HepG2 (cell line): ENCODE measurements around the gene PPP1R12C. TPM values are rescaled to one million over a fixed set of nuclear protein-coding genes. Genes with fewer than 3 reads are reported as not detected.

Experiments
- ARID5B ChIP-seq: IDR thresholded peaks from 2 replicates; pipeline ENCODE4 v1.4.0; 2020; ENCODE audit warnings: mild to moderate bottlenecking, missing genetic modification reagents
- ARNT ChIP-seq: fragments of 450-650 bp; IDR thresholded peaks from 2 replicates; pipeline ENCODE4 v1.6.1; 2017
- DPF2 ChIP-seq: sonication (generic); formaldehyde crosslinking; IDR thresholded peaks from 2 replicates; pipeline ENCODE4 v1.4.0; 2020; ENCODE audit warnings: mild to moderate bottlenecking, low read depth, missing genetic modification reagents, borderline replicate concordance
- HHEX ChIP-seq: IDR thresholded peaks from 2 replicates; pipeline ENCODE4 v1.6.1; 2016; ENCODE audit warnings: control low read depth
- MAFG ChIP-seq: sonication (generic); formaldehyde crosslinking; IDR thresholded peaks from 2 replicates; pipeline ENCODE4 v1.5.1; 2020; ENCODE audit warnings: mild to moderate bottlenecking, missing genetic modification reagents
- MZF1 ChIP-seq: sonication (generic); formaldehyde crosslinking; IDR thresholded peaks from 2 replicates; pipeline ENCODE4 v1.8.1; 2023; ENCODE audit warnings: mild to moderate bottlenecking, missing genetic modification reagents, borderline replicate concordance
- NFE2 ChIP-seq: sonication (generic); formaldehyde crosslinking; IDR thresholded peaks from 2 replicates; pipeline ENCODE4 v1.4.0; 2020; ENCODE audit warnings: missing genetic modification reagents
- PAF1 ChIP-seq: IDR thresholded peaks from 2 replicates; pipeline ENCODE4 v1.6.1; 2016; ENCODE audit warnings: missing genetic modification reagents, missing compliant biosample characterization
- PITX1 ChIP-seq: sonication (generic); formaldehyde crosslinking; IDR thresholded peaks from 2 replicates; pipeline ENCODE4 v1.5.1; 2020; ENCODE audit warnings: mild to moderate bottlenecking, missing genetic modification reagents
- POGZ ChIP-seq: sonication (generic); formaldehyde crosslinking; IDR thresholded peaks from 2 replicates; pipeline ENCODE4 v1.4.0; 2020; ENCODE audit warnings: mild to moderate bottlenecking, missing genetic modification reagents
- TBL1XR1 ChIP-seq: fragments of 150-350 bp; IDR thresholded peaks from 2 replicates; pipeline ENCODE4 v1.6.1; 2014; ENCODE audit warnings: borderline replicate concordance, low read length; ENCODE audit not compliant: partially characterized antibody
- ZBTB2 ChIP-seq: sonication (generic); formaldehyde crosslinking; IDR thresholded peaks from 2 replicates; pipeline ENCODE4 v1.8.0; 2022; ENCODE audit warnings: low read depth, missing genetic modification reagents
- ZNF407 ChIP-seq: sonication (generic); formaldehyde crosslinking; IDR thresholded peaks from one replicate; pipeline ENCODE4 v1.5.1; 2020; ENCODE audit warnings: mild to moderate bottlenecking, missing genetic modification reagents; ENCODE audit errors: not compliant biosample characterization
- ZNF564 ChIP-seq: sonication (generic); formaldehyde crosslinking; IDR thresholded peaks from 2 replicates; pipeline ENCODE4 v1.8.1; 2023; ENCODE audit warnings: mild to moderate bottlenecking, missing genetic modification reagents
- ZNF605 ChIP-seq: sonication (generic); formaldehyde crosslinking; IDR thresholded peaks from 2 replicates; pipeline ENCODE4 v1.8.0; 2022; ENCODE audit warnings: mild to moderate bottlenecking, missing genetic modification reagents
- ZNF7 ChIP-seq: IDR thresholded peaks from 2 replicates; pipeline ENCODE4 v1.6.1; 2016; ENCODE audit warnings: missing biosample characterization, missing genetic modification reagents
- ZSCAN21 ChIP-seq: sonication (generic); formaldehyde crosslinking; IDR thresholded peaks from 2 replicates; pipeline ENCODE4 v1.8.0; 2022; ENCODE audit warnings: mild to moderate bottlenecking, missing genetic modification reagents, moderate library complexity, borderline replicate concordance
- polyA plus RNA-seq, 8 experiments: library from polyadenylated mRNA; depleted of rRNA in 3 of 8; stranded (reverse) in 7 of 8; unstranded in 1 of 8; fragments of >200 nt; fragmentation: Illumina TruSeq in 4 of 8; extraction: Trizol in 4 of 8; gene quantifications; 2 replicates each; pipeline versions ENCODE4 v1.2.1 to v1.2.3, GENCODE V29; 2011 to 2016; ENCODE audit warnings: low read depth in 4 of 8, missing spikeins in 1 of 8, mixed read lengths in 1 of 8; ENCODE audit not compliant: insufficient read depth in 1 of 8
- total RNA-seq, 5 experiments: library from RNA; depleted of rRNA; stranded (reverse); fragments of >200 nt; fragmentation: Illumina TruSeq; extraction: Trizol; gene quantifications; 2 replicates each; pipeline ENCODE4 v1.2.3, GENCODE V29; 2016; ENCODE audit warnings: low read depth in 1 of 5

Gene PPP1R12C
- total and polyA plus RNA-seq, 2 of the 13 experiments (the other 11 are each of a cell fraction or from before 2014, with no cell fraction given) = 29.7 to 30.3 TPM

- TF ChIP-seq ARID5B (CRISPR knock-in tag) = peak; percentile 27; the same call in 1 of the 2 replicates
- TF ChIP-seq POGZ (CRISPR knock-in tag) = peak; percentile 56; the same call in 1 of the 2 replicates
- TF ChIP-seq NFE2 (CRISPR knock-in tag) = no peak
- TF ChIP-seq ZNF605 (CRISPR knock-in tag) = peak; percentile 59
- TF ChIP-seq ARNT = no peak
- TF ChIP-seq ZNF7 = no peak
- no peak for TF ChIP-seq MAFG (CRISPR knock-in tag)
- no peak for TF ChIP-seq ZNF564 (CRISPR knock-in tag)
- peak; percentile 43 for TF ChIP-seq TBL1XR1
- TF ChIP-seq ZSCAN21 (CRISPR knock-in tag) = no peak
- TF ChIP-seq PITX1 (CRISPR knock-in tag) = no peak
- no peak for TF ChIP-seq MZF1
- no peak for TF ChIP-seq PAF1 (CRISPR knock-in tag)
- peak; percentile 87 for TF ChIP-seq ZBTB2 (CRISPR knock-in tag)
- no peak for TF ChIP-seq HHEX (CRISPR knock-in tag)
- TF ChIP-seq DPF2 (CRISPR knock-in tag) = no peak
- TF ChIP-seq ZNF407 = no peak
Measured at GRCh38 chr19:55117663-55118391, 390 bp upstream of the PPP1R12C start (continued).
